Activated T-cell treated with anti-CD3 and anti-CD28 coated beads for 4 hours (primary cell): Measurements from ENCODE around the gene CHD9.
"Not testable (repeated sequence)": the region's sequence is repeated elsewhere in the genome, so short reads cannot be mapped to it uniquely, and the experiment has no call there.

Experiments
- DNase-seq: peaks from one replicate; pipeline ENCODE4 v3.0.0-alpha.2; 2020

The CHD9 gene

GRCh38 chr16:53054670-53055485, at the start of gene CHD9:
TSS of gene CHD9 (plus strand) at chr16:53054991. CDS start at chr16:53156090, 101,099 bp downstream.
- DNase-seq, result peak; percentile 51

GRCh38 chr16:53007095-53007494, 47.7 kb upstream of the CHD9 start:
- no peak for DNase-seq

- DNase-seq, result no peak
These were observed 40.5 kb upstream of the CHD9 start for GRCh38 chr16:53014287-53014686.

GRCh38 chr16:53018834-53019416, 35.9 kb upstream of the CHD9 start:
- DNase-seq, result no peak

GRCh38 chr16:53022374-53022773, 32.4 kb upstream of the CHD9 start:
- DNase-seq, result no peak

GRCh38 chr16:53024045-53024444, 30.7 kb upstream of the CHD9 start:
- no peak for DNase-seq

- DNase-seq, result no peak
These were observed 24.8 kb upstream of the CHD9 start for GRCh38 chr16:53029971-53030370.

GRCh38 chr16:53031323-53031942, 23.4 kb upstream of the CHD9 start:
- no peak for DNase-seq

GRCh38 chr16:53034306-53034705, 20.5 kb upstream of the CHD9 start:
- DNase-seq, result no peak

- no peak for DNase-seq
These were observed 19.4 kb upstream of the CHD9 start for GRCh38 chr16:53035176-53035942.

- no peak for DNase-seq
These were observed 18.7 kb upstream of the CHD9 start for GRCh38 chr16:53036066-53036465.

GRCh38 chr16:53036711-53037110, 18.1 kb upstream of the CHD9 start:
- DNase-seq, result not testable (repeated sequence)

GRCh38 chr16:53040788-53041187, 14.0 kb upstream of the CHD9 start:
- no peak for DNase-seq

- no peak for DNase-seq
These were observed 13.3 kb upstream of the CHD9 start for GRCh38 chr16:53041320-53042051.

- DNase-seq, result no peak
These were observed 12.5 kb upstream of the CHD9 start for GRCh38 chr16:53042235-53042701.

- DNase-seq, result no peak
These were observed 11.4 kb upstream of the CHD9 start for GRCh38 chr16:53043428-53043831.

- DNase-seq, result no peak
These were observed 10.7 kb upstream of the CHD9 start for GRCh38 chr16:53043986-53044601.

GRCh38 chr16:53045341-53046220, 9.2 kb upstream of the CHD9 start:
- no peak for DNase-seq

- not testable (repeated sequence) for DNase-seq
These were observed 7.3 kb upstream of the CHD9 start for GRCh38 chr16:53047515-53047914.

GRCh38 chr16:53048139-53048915, 6.5 kb upstream of the CHD9 start:
- DNase-seq, result no peak
